ENCODE measurements around the gene DNHD1.

DNA sequence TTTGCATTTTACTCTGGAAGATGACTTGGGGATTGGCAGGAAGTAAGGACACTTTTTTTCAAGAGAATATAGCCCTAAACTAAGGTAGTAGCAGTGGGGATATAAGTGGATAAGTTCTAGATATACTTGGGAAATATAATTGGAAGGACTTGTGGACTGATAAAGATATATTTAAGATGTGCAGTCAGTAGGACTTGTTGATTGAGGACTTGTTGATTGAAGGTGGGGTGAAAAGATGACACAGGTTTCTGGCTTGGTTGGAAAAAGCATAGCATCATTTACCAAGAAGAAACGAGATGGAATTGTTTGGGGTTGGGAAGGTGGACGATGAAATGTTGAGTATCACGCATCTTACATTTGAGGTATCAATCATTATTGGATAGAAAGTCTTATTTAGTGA lies 116.4 kb downstream of the DNHD1 start:
- TF ChIP-seq, protein P1, sequence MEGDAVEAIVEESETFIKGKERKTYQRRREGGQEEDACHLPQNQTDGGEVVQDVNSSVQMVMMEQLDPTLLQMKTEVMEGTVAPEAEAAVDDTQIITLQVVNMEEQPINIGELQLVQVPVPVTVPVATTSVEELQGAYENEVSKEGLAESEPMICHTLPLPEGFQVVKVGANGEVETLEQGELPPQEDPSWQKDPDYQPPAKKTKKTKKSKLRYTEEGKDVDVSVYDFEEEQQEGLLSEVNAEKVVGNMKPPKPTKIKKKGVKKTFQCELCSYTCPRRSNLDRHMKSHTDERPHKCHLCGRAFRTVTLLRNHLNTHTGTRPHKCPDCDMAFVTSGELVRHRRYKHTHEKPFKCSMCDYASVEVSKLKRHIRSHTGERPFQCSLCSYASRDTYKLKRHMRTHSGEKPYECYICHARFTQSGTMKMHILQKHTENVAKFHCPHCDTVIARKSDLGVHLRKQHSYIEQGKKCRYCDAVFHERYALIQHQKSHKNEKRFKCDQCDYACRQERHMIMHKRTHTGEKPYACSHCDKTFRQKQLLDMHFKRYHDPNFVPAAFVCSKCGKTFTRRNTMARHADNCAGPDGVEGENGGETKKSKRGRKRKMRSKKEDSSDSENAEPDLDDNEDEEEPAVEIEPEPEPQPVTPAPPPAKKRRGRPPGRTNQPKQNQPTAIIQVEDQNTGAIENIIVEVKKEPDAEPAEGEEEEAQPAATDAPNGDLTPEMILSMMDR (IDR thresholded peaks at IDR 0.05; ENCODE audit: poor library complexity), result no peak
- TF ChIP-seq EZH2 (IDR thresholded peaks at IDR 0.05; ENCODE audit: borderline replicate concordance), result no peak

All from hepatocyte (in vitro differentiated cells).